22Rv1 (cell line): ENCODE results near the gene KCNQ2.

Experiments
- CTCF ChIP-seq: fragments of 450-650 bp; IDR thresholded peaks from 2 replicates; pipeline ENCODE4 v1.5.1; 2017; ENCODE audit warnings: mild to moderate bottlenecking
- ZFX ChIP-seq: fragments of 450-650 bp; IDR thresholded peaks from 2 replicates; pipeline ENCODE4 v1.6.1; 2017; ENCODE audit warnings: antibody characterized with exemption, borderline replicate concordance

GRCh38 chr20:63417097-63417737 is 55.2 kb downstream of the KCNQ2 start:
- TF ChIP-seq CTCF: no peak
- TF ChIP-seq ZFX: no peak
